T47D (cell line): ENCODE measurements around the gene TTC32.
A peak's percentile ranks its signal among the peaks of the same experiment; 100 is the strongest.
"Not testable (repeated sequence)": the region's sequence is repeated elsewhere in the genome, so short reads cannot be mapped to it uniquely, and the experiment has no call there.

Source experiments
- DNase-seq, 2 experiments: peaks; one replicate each; pipeline versions ENCODE4 v3.0.0 to v3.0.0-alpha.2; 2011 to 2012; ENCODE audit warnings: low read depth in 1 of 2, low spot score in 1 of 2
- JUND ChIP-seq: IDR thresholded peaks from 2 replicates; pipeline ENCODE4 v1.6.1; 2012; ENCODE audit warnings: low read depth
- in situ Hi-C: cut with HindIII; loops from 2 replicates; pipeline ENCODE4 v1.10.0; 2016; ENCODE audit warnings: low sequenced_read_pairs, low pct_unique_long_range_greater_than_20kb

TTC32 gene

GRCh38 chr2:19901442-19902215, at the start of gene TTC32:
Gene TTC32, minus strand, starts transcription at chr2:19901983. Its CDS starts 129 bp downstream, at chr2:19901854.
- peak; percentile 74 to 91 for DNase-seq
- in situ Hi-C loops: no loop called here
- no peak for TF ChIP-seq JUND

GRCh38 chr2:19949071-19949470, 47.3 kb upstream of the TTC32 start:
- DNase-seq: no peak
- in situ Hi-C loops: no loop called here
- TF ChIP-seq JUND: no peak

- DNase-seq: no peak
- in situ Hi-C loops: no loop called here
- no peak for TF ChIP-seq JUND
These were observed 45.6 kb upstream of the TTC32 start for GRCh38 chr2:19947184-19947940.

GRCh38 chr2:19944205-19944845, 42.5 kb upstream of the TTC32 start:
- DNase-seq: no peak
- TF ChIP-seq JUND: no peak

GRCh38 chr2:19943189-19943588, 41.4 kb upstream of the TTC32 start:
- DNase-seq: no peak
- TF ChIP-seq JUND: no peak
- in situ Hi-C loops: no loop called here

More at GRCh38 chr2:19944205-19944845, 42.5 kb upstream of the TTC32 start:
- in situ Hi-C loops: no loop called here

- no peak for DNase-seq
- in situ Hi-C loops: no loop called here
- no peak for TF ChIP-seq JUND
These were observed 40.4 kb upstream of the TTC32 start for GRCh38 chr2:19942199-19942598.

GRCh38 chr2:19937004-19937403, 35.2 kb upstream of the TTC32 start:
- no peak for TF ChIP-seq JUND
- in situ Hi-C loops: no loop called here

GRCh38 chr2:19936203-19936602, 34.4 kb upstream of the TTC32 start:
- peak in 1 of 2 experiments; percentile 75 for DNase-seq
- in situ Hi-C loops: no loop called here
- no peak for TF ChIP-seq JUND

More at GRCh38 chr2:19937004-19937403, 35.2 kb upstream of the TTC32 start:
- no peak for DNase-seq

- in situ Hi-C loops: no loop called here
- TF ChIP-seq JUND: no peak
- peak; percentile 11 to 79 for DNase-seq
These were observed 31.7 kb upstream of the TTC32 start for GRCh38 chr2:19933351-19933981.

GRCh38 chr2:19932928-19933327, 31.1 kb upstream of the TTC32 start:
- no peak for DNase-seq
- in situ Hi-C loops: no loop called here
- no peak for TF ChIP-seq JUND

- DNase-seq: no peak
- no peak for TF ChIP-seq JUND
- in situ Hi-C loops: no loop called here
These were observed 27.4 kb upstream of the TTC32 start for GRCh38 chr2:19929226-19929625.

- DNase-seq, in situ Hi-C loops: not testable (repeated sequence)
These were observed 26.0 kb upstream of the TTC32 start for GRCh38 chr2:19927816-19928215.

GRCh38 chr2:19924526-19924925, 22.7 kb upstream of the TTC32 start:
- in situ Hi-C loops, DNase-seq: not testable (repeated sequence)

- in situ Hi-C loops, DNase-seq: not testable (repeated sequence)
These were observed 20.4 kb upstream of the TTC32 start for GRCh38 chr2:19922188-19922587.
